RWPE2 (cell line): ENCODE data around the gene DNMT3L.

ENCODE experiments used
- ATAC-seq: fragments of 200-7000 bp; cut with Tn5 transposase; 3 replicates; pipeline ENCODE4 v1.9.1; 2021; ENCODE audit warnings: low read depth
- DNase-seq: peaks from one replicate; pipeline ENCODE4 v3.0.0-alpha.2; 2020; ENCODE audit warnings: low spot score
- H3K27ac ChIP-seq: fragments of 450-650 bp; 2 replicates; pipeline ENCODE4 v1.5.1; 2017; ENCODE audit warnings: mild to moderate bottlenecking; ENCODE audit not compliant: poor library complexity, severe bottlenecking
- H3K27me3 ChIP-seq: fragments of 250-450 bp; sonication (Bioruptor Pico); 2 replicates; pipeline ENCODE4 v1.5.1; 2021; ENCODE audit warnings: mild to moderate bottlenecking, moderate library complexity; ENCODE audit not compliant: insufficient read depth, poor library complexity, severe bottlenecking
- H3K36me3 ChIP-seq: fragments of 250-450 bp; sonication (Bioruptor Pico); 2 replicates; pipeline ENCODE4 v1.5.1; 2020; ENCODE audit warnings: low read depth, mild to moderate bottlenecking, moderate library complexity
- H3K4me1 ChIP-seq: fragments of 250-450 bp; sonication (Bioruptor Pico); 2 replicates; pipeline ENCODE4 v1.5.1; 2021; ENCODE audit warnings: mild to moderate bottlenecking, moderate library complexity; ENCODE audit not compliant: insufficient read depth, poor library complexity, severe bottlenecking
- H3K4me3 ChIP-seq: fragments of 250-450 bp; sonication (Bioruptor Pico); 2 replicates; pipeline ENCODE4 v1.5.1; 2021; ENCODE audit warnings: mild to moderate bottlenecking, moderate library complexity; ENCODE audit not compliant: severe bottlenecking
- H3K9me3 ChIP-seq: fragments of 250-450 bp; sonication (Bioruptor Pico); 2 replicates; pipeline ENCODE4 v1.5.1; 2021; ENCODE audit warnings: mild to moderate bottlenecking, moderate library complexity; ENCODE audit not compliant: severe bottlenecking
- TF ChIP-seq, protein P1 (sequence below): fragments of 450-650 bp; IDR thresholded peaks from one replicate; pipeline ENCODE4 v1.5.1; 2017; ENCODE audit warnings: mild to moderate bottlenecking, moderate library complexity; ENCODE audit not compliant: poor library complexity, severe bottlenecking

The DNMT3L gene

DNA sequence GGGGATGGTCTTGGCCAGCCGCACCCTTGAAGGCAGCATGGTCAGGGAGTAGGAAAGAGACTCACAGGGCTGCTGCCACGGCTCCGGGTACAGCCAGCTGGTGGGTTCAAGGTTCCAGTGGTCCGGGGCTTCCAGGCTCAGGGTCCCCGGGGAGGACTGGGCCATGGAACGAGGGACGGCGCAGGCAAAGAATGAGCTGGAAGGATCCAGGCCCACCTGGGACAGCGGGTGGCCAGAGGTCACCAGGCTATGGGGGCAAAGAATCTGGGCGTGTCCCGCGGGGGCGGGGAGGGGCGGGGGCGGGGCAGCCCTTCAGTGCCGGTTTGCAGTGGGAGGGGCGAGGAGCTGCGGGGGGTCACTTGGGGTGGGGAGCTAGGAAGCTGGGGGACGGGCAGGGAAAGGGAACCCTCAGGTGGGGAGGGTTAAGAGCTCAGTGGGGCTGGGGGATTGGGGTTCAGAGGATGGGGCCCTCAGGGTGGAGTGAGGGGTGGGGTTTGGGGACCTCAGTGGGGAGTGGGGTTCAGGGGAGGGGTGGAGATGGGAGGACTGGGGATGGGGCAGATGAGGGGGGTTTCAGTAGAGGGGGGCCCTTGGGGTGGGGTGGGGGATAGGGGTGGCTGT is at the start of gene DNMT3L:
Gene DNMT3L (minus strand): TSS at position 223 of the 621 bp plus-strand sequence. CDS start 638 bp downstream, outside the sequence.
- peak; percentile 39 for DNase-seq
- TF ChIP-seq, protein P1, sequence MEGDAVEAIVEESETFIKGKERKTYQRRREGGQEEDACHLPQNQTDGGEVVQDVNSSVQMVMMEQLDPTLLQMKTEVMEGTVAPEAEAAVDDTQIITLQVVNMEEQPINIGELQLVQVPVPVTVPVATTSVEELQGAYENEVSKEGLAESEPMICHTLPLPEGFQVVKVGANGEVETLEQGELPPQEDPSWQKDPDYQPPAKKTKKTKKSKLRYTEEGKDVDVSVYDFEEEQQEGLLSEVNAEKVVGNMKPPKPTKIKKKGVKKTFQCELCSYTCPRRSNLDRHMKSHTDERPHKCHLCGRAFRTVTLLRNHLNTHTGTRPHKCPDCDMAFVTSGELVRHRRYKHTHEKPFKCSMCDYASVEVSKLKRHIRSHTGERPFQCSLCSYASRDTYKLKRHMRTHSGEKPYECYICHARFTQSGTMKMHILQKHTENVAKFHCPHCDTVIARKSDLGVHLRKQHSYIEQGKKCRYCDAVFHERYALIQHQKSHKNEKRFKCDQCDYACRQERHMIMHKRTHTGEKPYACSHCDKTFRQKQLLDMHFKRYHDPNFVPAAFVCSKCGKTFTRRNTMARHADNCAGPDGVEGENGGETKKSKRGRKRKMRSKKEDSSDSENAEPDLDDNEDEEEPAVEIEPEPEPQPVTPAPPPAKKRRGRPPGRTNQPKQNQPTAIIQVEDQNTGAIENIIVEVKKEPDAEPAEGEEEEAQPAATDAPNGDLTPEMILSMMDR, result no peak
- ATAC-seq, result no peak

DNA sequence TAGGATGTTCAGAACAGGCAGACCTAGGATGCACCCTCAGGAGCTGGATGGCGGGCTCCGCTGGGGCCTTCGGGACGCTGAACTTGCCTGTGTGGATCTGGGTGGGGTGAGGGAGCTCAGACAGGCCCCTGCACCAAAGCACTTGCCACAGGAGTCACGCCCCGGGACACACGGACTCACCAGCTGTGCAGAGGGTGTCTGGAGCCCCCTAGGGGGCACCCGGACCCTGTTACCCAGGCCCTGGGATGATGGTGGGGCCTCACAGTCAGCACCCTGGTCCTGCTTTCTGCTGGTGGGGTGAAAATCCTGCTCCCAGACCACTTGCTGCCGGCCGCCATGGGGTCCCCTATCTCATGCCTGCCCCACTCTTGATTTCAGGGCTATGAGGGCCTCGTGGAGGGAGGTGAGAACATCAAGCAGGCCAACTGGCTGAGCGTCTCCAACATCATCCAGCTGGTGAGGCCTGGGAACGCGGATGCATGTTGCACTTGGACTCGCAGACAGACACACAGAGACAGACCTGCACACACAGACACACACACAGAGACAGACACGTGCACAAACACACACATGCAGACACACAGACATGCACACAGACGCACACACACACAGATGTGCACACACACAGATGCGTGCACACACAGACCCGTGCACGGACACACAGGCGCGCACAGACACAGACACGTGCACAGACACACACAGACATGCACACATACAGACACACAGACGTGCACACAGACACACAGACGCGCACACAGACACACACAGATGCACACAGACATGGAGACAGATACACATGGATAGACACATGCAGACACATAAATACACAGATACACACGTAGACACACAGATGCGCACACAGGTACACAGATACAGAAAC is 49.2 kb upstream of the DNMT3L start:
- ATAC-seq (no peak), DNase-seq (no peak)
- no peaks in the 10 kb centered on the region for H3K9me3 ChIP-seq
- no peaks in the 10 kb centered on the region for H3K27me3 ChIP-seq
- TF ChIP-seq, protein P1, result no peak
- no peaks in the 10 kb centered on the region for H3K4me1 ChIP-seq
- H3K4me3 ChIP-seq, result no peak overlapping the region
- peaks cover 52% of the 10 kb centered on the region for H3K36me3 ChIP-seq
- no peak overlapping the region for H3K27ac ChIP-seq

More for the DNA sequence above, at the start of gene DNMT3L:
- Histone ChIP-seq H3K9me3 (no peaks in the 10 kb centered on the region), H3K4me3 (no peak within 1 kb of the TSS), H3K4me1 (no peaks in the 10 kb centered on the region), H3K36me3 (no peaks in the 10 kb centered on the region), H3K27me3 (no peaks in the 10 kb centered on the region), H3K27ac (no peak within 1 kb of the TSS)

DNA sequence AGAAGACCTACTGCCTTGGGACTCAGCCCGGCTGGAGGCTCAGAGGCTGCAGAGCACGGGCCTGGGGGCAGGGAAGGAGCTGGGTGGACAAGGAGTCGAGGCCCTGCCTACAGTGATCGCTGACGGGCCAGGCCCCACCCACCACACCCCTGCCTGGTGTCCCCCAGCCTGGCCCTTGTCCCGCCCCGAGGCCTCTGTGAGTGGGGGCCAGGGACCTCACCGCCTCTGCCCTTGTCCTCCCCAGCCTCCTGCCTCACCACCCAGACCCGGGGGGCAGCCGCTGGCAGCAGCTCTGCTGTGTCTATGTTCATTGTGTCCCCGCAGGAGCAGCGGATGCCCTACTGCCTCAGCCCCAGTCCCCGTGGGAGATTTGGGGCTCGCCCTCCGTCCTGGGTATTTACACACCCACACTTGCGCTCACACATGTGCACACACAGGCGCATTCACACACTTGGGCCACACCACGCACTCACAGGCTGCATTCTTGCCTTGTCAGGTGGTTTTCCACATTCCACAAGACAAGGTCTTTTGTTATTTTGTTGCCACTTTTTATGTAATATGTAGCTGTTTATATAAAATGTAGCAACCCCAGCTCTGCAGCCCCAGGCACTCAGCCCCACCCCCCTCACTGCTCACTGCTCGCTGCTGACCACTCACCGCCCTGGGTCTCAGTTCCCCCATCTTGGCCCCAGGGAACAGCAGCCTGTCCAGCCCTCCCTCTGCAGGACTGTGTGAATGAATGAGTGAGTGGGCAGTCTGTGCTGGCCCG is 45.4 kb upstream of the DNMT3L start:
- Histone ChIP-seq H3K36me3 (peaks cover 30% of the 10 kb centered on the region), H3K27me3 (no peaks in the 10 kb centered on the region), H3K27ac (no peak overlapping the region), H3K4me3 (no peak overlapping the region), H3K4me1 (no peaks in the 10 kb centered on the region), H3K9me3 (no peaks in the 10 kb centered on the region)
- no peak for ATAC-seq
- TF ChIP-seq, protein P1, result no peak
- DNase-seq, result no peak

DNA sequence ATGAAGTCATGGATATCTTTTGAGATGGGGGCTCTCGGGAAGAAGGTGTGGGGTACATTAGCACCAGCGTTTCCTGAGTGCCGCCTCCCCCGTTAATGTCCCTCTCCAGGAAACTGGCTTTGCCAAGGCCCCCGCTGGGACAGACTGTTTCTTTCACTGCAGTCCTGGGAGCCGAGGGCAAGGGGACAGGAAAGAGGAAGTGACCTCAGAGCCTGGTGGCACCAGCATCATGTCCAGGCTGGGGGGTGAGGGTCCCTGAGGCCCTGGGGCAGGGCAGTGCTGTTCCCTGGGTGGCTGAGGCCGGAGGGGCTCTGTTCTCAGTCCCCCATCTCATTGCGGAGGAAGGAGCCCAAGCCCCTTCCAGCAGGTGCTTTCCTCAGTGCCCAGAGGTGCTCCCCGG is 44.0 kb upstream of the DNMT3L start:
- no peak for DNase-seq
- no peaks in the 10 kb centered on the region for H3K9me3 ChIP-seq
- no peaks in the 10 kb centered on the region for H3K4me1 ChIP-seq
- no peak overlapping the region for H3K4me3 ChIP-seq
- H3K36me3 ChIP-seq, result peaks cover 20% of the 10 kb centered on the region
- H3K27me3 ChIP-seq, result no peaks in the 10 kb centered on the region
- no peak for ATAC-seq
- H3K27ac ChIP-seq, result no peak overlapping the region
- TF ChIP-seq, protein P1, result no peak
